GM12801 (cell line): ENCODE measurements around the gene DGKB.

Source experiments
- TF ChIP-seq, protein P1 (sequence below): IDR thresholded peaks from one replicate; pipeline ENCODE4 v1.5.1; 2011; ENCODE audit warnings: control low read depth; ENCODE audit not compliant: insufficient read length; ENCODE audit errors: extremely low read depth

The DGKB gene

DNA sequence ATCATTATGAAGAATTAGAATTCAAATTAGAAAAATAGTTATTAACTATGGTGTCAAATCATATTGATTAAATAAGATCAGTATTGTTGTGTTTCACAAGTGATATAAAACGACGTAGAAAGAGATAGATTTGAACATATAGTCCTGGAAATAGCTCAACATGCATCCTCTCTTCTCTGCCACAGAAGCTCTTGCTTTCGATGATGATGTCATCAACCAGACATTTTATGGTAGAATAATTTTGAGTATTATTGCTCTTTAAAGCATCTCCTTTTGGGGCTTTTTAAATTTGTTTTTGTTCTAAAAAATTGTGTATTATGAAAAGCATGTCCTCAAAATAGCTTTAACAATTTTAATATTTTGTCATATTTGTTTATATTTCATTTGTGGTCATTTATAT is 95.0 kb downstream of the DGKB start:
- TF ChIP-seq, protein P1, sequence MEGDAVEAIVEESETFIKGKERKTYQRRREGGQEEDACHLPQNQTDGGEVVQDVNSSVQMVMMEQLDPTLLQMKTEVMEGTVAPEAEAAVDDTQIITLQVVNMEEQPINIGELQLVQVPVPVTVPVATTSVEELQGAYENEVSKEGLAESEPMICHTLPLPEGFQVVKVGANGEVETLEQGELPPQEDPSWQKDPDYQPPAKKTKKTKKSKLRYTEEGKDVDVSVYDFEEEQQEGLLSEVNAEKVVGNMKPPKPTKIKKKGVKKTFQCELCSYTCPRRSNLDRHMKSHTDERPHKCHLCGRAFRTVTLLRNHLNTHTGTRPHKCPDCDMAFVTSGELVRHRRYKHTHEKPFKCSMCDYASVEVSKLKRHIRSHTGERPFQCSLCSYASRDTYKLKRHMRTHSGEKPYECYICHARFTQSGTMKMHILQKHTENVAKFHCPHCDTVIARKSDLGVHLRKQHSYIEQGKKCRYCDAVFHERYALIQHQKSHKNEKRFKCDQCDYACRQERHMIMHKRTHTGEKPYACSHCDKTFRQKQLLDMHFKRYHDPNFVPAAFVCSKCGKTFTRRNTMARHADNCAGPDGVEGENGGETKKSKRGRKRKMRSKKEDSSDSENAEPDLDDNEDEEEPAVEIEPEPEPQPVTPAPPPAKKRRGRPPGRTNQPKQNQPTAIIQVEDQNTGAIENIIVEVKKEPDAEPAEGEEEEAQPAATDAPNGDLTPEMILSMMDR: no peak

DNA sequence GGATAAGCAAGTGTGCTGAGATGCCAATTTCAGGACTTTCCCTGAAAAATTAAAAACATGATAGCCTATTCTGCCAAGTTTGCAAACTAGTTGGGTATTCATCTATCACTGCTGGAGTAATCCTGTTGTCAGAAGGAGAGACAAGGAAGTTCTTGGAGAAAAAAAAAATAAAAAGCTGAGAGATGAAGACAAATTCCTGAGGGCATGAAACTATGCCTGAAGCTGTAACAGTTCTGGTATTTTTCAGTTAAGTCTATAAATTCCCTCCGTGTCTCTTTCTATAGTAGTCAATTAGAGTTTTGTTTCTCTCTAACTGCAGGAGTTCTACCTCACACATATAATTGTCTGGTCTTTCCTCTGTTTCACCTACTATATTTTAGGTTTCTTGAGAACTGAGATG is 95.7 kb downstream of the DGKB start:
- TF ChIP-seq, protein P1: no peak

DNA sequence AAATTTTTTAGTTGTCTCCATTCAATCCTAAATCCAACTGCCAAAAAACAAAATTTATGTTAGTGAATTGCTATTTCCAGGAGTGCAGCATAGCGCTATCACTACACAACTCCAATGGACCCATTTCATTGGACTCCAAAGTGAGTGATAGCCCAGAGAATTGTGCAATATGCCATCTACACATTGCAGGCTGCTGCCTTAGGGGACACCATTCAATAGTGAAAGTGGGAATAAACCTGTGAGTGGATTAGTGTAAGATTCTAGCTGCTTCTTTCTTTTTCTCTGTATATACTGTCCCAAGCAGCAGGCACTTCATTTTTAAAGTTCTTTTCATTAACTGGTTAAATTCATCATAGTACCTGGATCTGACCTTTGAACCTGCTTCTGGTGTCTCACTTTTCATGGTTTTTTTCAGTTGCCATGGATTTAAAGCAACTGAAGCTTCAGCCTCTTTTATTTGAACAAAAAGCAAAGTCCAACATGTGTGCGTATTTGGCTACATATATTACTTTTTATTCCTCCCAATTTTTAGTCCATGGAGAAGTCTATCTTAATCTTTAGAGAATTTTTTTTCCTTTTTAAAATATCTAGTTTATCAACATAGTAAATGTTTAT is 97.3 kb downstream of the DGKB start:
- TF ChIP-seq, protein P1: no peak

DNA sequence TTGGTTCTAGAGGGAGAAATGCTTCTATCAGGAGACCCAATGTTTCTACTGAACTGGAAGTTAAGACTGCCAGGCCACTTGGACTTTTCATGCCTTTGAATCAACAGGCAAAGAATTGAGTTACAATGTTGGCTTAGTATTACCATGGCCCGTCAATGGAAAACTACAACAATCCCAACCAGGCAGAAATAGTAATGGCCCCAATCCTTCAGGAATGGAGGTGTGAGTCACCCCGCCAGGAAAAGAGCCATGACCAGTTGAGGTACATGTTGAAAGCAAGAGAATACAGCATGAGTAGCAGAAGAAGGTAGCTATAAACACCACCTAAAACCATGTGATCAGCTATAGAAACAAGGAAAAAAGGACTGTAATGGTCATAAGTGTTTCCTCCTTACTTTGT is 101.9 kb downstream of the DGKB start:
- TF ChIP-seq, protein P1: no peak

- TF ChIP-seq, protein P1: no peak
Measured at GRCh38 chr7:14793151-14793550, 109.4 kb downstream of the DGKB start.

DNA sequence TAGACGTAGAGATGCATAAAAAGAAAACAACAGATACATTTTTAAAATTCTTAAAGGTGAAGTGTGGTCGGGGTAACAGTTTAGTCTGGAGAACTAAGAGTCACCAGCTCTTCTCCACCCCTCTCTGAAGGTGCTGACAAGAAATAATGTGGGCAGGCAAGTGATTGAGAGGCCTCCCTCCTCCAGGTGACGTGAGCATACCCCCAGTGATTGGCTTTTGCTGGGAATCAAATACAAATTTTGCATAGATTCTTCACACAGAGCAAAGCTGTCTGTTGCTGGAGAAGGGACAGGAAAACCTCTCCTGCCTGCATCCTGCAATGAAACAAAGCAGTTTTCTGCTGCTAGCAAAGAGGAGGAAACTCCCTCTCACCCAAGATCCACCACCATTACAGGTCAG is 115.0 kb downstream of the DGKB start:
- TF ChIP-seq, protein P1: no peak

DNA sequence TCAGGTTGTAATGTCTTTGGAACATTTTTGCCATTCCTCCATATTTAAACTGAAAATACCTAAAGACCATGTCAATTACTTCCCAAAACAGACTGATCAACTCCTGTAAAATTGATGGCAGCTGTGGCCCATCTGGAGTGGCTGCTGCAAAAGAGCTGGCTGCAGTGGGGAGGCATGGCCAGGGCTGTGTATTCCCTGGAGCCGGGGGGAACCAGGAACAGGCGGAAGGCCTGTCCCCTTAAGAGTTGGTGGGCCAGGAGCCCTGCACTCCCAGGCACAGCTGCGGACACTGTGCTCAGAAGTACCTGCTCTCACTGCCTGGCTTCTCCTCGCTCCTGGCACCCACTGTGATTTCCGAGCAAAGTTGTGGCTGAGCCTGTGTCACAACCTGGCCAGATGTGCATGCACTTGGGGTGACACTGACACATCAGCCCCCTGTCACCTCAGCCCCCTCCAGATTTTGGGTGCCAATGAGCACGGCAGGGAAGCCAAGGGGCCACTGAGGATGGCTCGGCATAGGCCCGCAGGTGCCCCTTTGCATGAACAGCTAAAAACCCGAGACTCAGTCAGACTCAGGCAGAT is 116.1 kb downstream of the DGKB start:
- TF ChIP-seq, protein P1: no peak
